HL-60 (cell line): ENCODE data around the gene ATAD2B.

Source experiments
- DNase-seq, 2 experiments: peaks; one replicate each; pipeline ENCODE4 v3.0.0-alpha.2; 2010 to 2020; ENCODE audit warnings: low read depth in 1 of 2, low spot score in 1 of 2
- H3K27ac ChIP-seq: fragments of 250-450 bp; sonication (Bioruptor Pico); replicated peaks from 2 replicates; pipeline ENCODE4 v1.5.1; 2020; ENCODE audit warnings: mild to moderate bottlenecking, moderate library complexity
- H3K27me3 ChIP-seq: fragments of 250-450 bp; sonication (Bioruptor Pico); 2 replicates; pipeline ENCODE4 v1.5.1; 2021; ENCODE audit warnings: mild to moderate bottlenecking, moderate library complexity; ENCODE audit not compliant: insufficient read depth, poor library complexity, severe bottlenecking
- H3K4me3 ChIP-seq: replicated peaks from 2 replicates; pipeline ENCODE4 v1.5.1; 2011; ENCODE audit warnings: mild to moderate bottlenecking, control low read depth, low read length; ENCODE audit not compliant: insufficient read depth
- GABPA ChIP-seq: IDR thresholded peaks from 2 replicates; pipeline ENCODE4 v1.6.1; 2012; ENCODE audit warnings: low read depth
- POLR2AphosphoS5 ChIP-seq: IDR thresholded peaks from 2 replicates; pipeline ENCODE4 v1.6.1; 2012; ENCODE audit warnings: low read depth
- SPI1 ChIP-seq: IDR thresholded peaks from 2 replicates; pipeline ENCODE4 v1.6.1; 2012; ENCODE audit warnings: low read depth, mild to moderate bottlenecking, borderline replicate concordance
- TF ChIP-seq, protein P1 (sequence below): IDR thresholded peaks from one replicate; pipeline ENCODE4 v1.5.1; 2011; ENCODE audit warnings: low read length, control low read depth, inconsistent platforms; ENCODE audit not compliant: insufficient read depth
- TF ChIP-seq, protein P2 (sequence below): IDR thresholded peaks from 2 replicates; pipeline ENCODE4 v1.6.1; 2012; ENCODE audit warnings: low read depth; ENCODE audit not compliant: insufficient replicate concordance

ATAD2B gene

DNA sequence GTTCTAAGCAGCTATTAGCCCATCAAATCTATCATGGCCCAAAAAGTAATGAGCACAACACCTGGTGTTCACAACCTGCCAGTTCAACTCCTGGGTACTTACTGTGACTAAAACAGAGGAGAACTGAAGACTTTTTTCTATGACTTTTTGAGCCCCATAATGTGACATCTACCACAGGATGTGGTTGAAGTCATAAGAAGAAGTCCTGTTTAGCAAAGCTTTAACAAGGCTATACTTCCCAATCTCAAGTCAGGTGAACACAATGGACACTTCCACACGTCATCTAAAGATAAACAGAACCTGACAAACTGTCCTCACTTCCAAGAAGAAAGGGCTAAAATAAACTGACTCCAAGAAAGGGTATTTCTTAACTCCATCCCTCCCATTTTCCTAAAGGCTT lies 138.8 kb downstream of the ATAD2B start:
- TF ChIP-seq SPI1 (peak; percentile 29; the same call in 1 of the 2 replicates), GABPA (no peak)
- TF ChIP-seq, protein P1, sequence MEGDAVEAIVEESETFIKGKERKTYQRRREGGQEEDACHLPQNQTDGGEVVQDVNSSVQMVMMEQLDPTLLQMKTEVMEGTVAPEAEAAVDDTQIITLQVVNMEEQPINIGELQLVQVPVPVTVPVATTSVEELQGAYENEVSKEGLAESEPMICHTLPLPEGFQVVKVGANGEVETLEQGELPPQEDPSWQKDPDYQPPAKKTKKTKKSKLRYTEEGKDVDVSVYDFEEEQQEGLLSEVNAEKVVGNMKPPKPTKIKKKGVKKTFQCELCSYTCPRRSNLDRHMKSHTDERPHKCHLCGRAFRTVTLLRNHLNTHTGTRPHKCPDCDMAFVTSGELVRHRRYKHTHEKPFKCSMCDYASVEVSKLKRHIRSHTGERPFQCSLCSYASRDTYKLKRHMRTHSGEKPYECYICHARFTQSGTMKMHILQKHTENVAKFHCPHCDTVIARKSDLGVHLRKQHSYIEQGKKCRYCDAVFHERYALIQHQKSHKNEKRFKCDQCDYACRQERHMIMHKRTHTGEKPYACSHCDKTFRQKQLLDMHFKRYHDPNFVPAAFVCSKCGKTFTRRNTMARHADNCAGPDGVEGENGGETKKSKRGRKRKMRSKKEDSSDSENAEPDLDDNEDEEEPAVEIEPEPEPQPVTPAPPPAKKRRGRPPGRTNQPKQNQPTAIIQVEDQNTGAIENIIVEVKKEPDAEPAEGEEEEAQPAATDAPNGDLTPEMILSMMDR: no peak
- H3K4me3 ChIP-seq: no peak overlapping the region
- peak overlapping the region; percentile 5; the same call in 1 of the 2 replicates for H3K27ac ChIP-seq
- DNase-seq: peak in 1 of 2 experiments; percentile 43
- no peaks in the 10 kb centered on the region for H3K27me3 ChIP-seq

DNA sequence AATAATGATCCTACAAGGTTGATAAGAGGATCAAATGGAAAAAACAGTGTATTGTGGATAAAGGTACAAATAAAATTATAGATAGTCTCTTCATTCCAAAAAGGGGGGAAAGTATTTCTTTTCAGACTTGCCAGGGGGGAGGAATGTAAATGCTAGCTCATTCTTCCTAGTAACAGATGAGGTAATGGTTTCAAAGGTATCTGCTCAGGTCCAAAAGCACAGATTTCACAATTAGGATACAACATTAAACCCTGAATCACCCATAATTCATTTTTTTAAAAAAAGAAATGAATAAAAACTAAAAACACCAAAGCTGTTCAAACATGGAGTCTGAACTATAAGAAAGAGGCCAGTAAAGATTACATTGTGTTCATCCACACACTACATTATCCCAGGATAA lies 142.0 kb downstream of the ATAD2B start:
- Histone ChIP-seq H3K4me3 (no peak overlapping the region), H3K27me3 (no peaks in the 10 kb centered on the region), H3K27ac (no peak overlapping the region)
- TF ChIP-seq, protein P2, sequence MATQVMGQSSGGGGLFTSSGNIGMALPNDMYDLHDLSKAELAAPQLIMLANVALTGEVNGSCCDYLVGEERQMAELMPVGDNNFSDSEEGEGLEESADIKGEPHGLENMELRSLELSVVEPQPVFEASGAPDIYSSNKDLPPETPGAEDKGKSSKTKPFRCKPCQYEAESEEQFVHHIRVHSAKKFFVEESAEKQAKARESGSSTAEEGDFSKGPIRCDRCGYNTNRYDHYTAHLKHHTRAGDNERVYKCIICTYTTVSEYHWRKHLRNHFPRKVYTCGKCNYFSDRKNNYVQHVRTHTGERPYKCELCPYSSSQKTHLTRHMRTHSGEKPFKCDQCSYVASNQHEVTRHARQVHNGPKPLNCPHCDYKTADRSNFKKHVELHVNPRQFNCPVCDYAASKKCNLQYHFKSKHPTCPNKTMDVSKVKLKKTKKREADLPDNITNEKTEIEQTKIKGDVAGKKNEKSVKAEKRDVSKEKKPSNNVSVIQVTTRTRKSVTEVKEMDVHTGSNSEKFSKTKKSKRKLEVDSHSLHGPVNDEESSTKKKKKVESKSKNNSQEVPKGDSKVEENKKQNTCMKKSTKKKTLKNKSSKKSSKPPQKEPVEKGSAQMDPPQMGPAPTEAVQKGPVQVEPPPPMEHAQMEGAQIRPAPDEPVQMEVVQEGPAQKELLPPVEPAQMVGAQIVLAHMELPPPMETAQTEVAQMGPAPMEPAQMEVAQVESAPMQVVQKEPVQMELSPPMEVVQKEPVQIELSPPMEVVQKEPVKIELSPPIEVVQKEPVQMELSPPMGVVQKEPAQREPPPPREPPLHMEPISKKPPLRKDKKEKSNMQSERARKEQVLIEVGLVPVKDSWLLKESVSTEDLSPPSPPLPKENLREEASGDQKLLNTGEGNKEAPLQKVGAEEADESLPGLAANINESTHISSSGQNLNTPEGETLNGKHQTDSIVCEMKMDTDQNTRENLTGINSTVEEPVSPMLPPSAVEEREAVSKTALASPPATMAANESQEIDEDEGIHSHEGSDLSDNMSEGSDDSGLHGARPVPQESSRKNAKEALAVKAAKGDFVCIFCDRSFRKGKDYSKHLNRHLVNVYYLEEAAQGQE: no peak
- TF ChIP-seq GABPA: no peak
- no peak for TF ChIP-seq SPI1
- TF ChIP-seq POLR2AphosphoS5: no peak
- TF ChIP-seq, protein P1: no peak
- no peak for DNase-seq

DNA sequence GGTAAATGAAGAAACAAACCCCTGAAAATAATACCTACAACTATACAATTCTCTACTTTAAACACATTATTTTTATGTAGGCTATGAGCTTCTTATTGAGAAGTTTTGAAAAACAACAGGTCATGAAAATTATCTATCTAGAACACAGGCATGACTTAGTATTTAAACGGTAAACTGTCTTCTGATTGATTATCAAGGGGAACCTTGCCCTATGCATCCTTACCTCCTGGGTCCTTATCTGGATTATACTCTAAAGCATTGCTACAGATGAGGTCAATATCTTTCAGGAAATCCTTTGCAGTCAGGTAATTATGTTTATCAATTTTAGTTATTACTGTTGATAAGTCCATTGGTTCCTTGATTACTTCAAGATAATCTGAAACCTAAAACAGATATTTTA lies 144.3 kb downstream of the ATAD2B start:
- H3K4me3 ChIP-seq: no peak overlapping the region

More for the DNA sequence above, 144.3 kb downstream of the ATAD2B start:
- TF ChIP-seq, protein P2: no peak
- TF ChIP-seq POLR2AphosphoS5: no peak
- TF ChIP-seq, protein P1: no peak
- TF ChIP-seq SPI1: no peak
- TF ChIP-seq GABPA: no peak
- Histone ChIP-seq H3K27me3 (no peaks in the 10 kb centered on the region), H3K27ac (no peak overlapping the region)
- DNase-seq: no peak
